Esophagus (tissue), 2 donors: Measurements from ENCODE around the gene MCAM. TPM values are rescaled to one million over a fixed set of nuclear protein-coding genes. Genes with fewer than 3 reads are reported as not detected.

ENCODE experiments used
- H3K27ac ChIP-seq, 2 donors: one replicate each; pipeline ENCODE4 v1.5.1; 2013; ENCODE audit warnings: low read depth in 2 of 2, mild to moderate bottlenecking in 2 of 2, inconsistent platforms in 1 of 2, low read length in 1 of 2, moderate library complexity in 1 of 2
- H3K27me3 ChIP-seq, 2 donors: one replicate each; pipeline ENCODE4 v1.6.1; 2013; ENCODE audit warnings: low read length in 2 of 2, control low read depth in 1 of 2, mild to moderate bottlenecking in 1 of 2; ENCODE audit not compliant: insufficient read depth in 2 of 2, control insufficient read depth in 1 of 2
- H3K36me3 ChIP-seq, 2 donors: one replicate each; pipeline ENCODE4 v1.6.1; 2013; ENCODE audit warnings: low read length in 1 of 2; ENCODE audit not compliant: control insufficient read depth in 2 of 2, insufficient read depth in 2 of 2
- H3K4me1 ChIP-seq, 2 donors: one replicate each; pipeline ENCODE4 v1.6.1; 2013; ENCODE audit warnings: low read length in 1 of 2; ENCODE audit not compliant: control insufficient read depth in 2 of 2, insufficient read depth in 2 of 2
- H3K4me3 ChIP-seq, 2 donors: one replicate each; pipeline ENCODE4 v1.5.1; 2013; ENCODE audit warnings: low read length in 2 of 2, mild to moderate bottlenecking in 2 of 2, low read depth in 1 of 2, moderate library complexity in 1 of 2
- H3K9me3 ChIP-seq, 2 donors: one replicate each; pipeline ENCODE4 v1.6.1; 2013; ENCODE audit warnings: mild to moderate bottlenecking in 2 of 2, low read depth in 1 of 2, low read length in 1 of 2, moderate library complexity in 1 of 2; ENCODE audit not compliant: control insufficient read depth in 2 of 2, insufficient read depth in 1 of 2
- WGBS, 2 donors: extraction: QIAGEN DNeasy Blood & Tissue Kit; methylation state at CpG; one replicate each; pipeline ENCODE4 v1.1.7; 2013; 5-methylcytosine and 5-hydroxymethylcytosine counted together
- polyA plus RNA-seq, 2 donors: library from polyadenylated mRNA; stranded (reverse); fragments of 200-250 nt; gene quantifications; one replicate each; pipeline ENCODE4 v1.2.3, GENCODE V29; 2013
- donor health status: healthy with polysubstance abuse.
- donor health status: Bipolar disorder and iron deficiency.

The MCAM gene
- polyA plus RNA-seq, 2 donors, result 10.3 to 34.4 TPM

DNA sequence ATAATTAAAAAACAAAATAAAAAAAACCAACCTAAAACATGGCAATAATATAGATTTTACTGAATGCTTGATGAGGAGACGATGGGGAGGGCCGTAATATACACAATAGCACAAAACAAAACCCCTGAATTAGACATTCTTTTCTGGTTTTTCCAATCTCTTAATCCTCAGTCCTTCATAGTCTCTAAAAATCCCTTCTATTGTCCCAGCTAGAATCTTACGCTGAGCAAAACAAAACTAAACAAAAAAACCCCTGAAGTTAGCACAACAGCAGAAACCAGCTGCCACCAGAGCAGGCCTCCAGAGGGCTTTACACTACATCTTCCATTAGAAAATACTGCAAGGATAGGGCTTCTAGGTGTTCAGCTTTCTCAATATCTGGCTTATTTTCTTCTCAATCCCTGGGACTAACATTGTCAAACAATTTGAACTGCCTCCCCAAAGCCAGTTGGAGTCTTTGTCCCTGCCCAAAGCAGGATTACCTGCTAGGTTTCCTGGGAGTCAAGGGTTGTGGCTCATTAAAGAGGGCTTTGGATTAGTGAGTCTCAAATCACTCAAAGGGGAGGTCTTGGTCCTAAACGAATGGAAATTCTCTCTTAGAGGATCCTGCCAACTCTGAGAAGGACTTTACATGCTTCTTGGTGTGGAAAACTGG, 15.3 kb upstream of the MCAM start:
- H3K36me3 ChIP-seq, result peaks cover 0 to 9% of the 10 kb centered on the region in 2 donors
- H3K27ac ChIP-seq, result no peak overlapping the region
- H3K9me3 ChIP-seq, result no peaks in the 10 kb centered on the region
- WGBS, 2 donors, result 79 to 80% methylated on average over 4 of the region's 4 CpGs
- H3K27me3 ChIP-seq, result no peaks in the 10 kb centered on the region
- peaks cover 8 to 18% of the 10 kb centered on the region in 2 donors for H3K4me1 ChIP-seq
- no peak overlapping the region for H3K4me3 ChIP-seq

DNA sequence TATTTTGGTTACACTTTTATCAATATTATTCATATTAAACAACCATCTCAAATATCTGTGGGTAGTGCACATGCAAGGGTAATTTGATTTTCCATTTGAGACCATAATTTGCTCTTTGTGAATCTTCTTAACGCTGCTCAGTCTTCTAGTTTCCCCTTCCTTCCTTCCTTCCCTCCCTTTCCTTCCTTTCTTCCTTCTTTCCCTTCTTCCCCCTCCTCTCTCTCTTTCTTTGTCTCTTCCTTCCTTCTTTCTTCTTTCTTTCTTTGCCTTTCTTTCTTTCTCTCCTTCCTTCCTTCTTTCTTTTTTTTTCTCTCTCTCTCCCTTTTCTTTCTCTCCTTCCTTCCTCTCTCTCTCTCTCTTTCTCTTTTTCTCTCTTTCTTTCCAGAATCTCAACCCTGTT, 13.3 kb upstream of the MCAM start:
- 67 to 70% methylated on average over 1 of the region's 1 CpG for WGBS, 2 donors
- H3K27me3 ChIP-seq, result no peaks in the 10 kb centered on the region
- no peaks in the 10 kb centered on the region for H3K9me3 ChIP-seq
- H3K36me3 ChIP-seq, result no peaks in the 10 kb centered on the region
- H3K4me1 ChIP-seq, result peaks cover 4 to 5% of the 10 kb centered on the region in 2 donors
- no peak overlapping the region for H3K4me3 ChIP-seq
- H3K27ac ChIP-seq, result no peak overlapping the region

GRCh38 chr11:119329320-119329719, 12.4 kb upstream of the MCAM start:
- no peaks in the 10 kb centered on the region for H3K9me3 ChIP-seq
- 62 to 69% methylated on average over 2 of the region's 2 CpGs for WGBS, 2 donors
- H3K4me3 ChIP-seq, result no peak overlapping the region
- no peak overlapping the region for H3K27ac ChIP-seq
- no peaks in the 10 kb centered on the region for H3K27me3 ChIP-seq
- H3K36me3 ChIP-seq, result no peaks in the 10 kb centered on the region
- no peaks in the 10 kb centered on the region for H3K4me1 ChIP-seq

- Histone ChIP-seq H3K9me3 (no peaks in the 10 kb centered on the region), H3K27ac (no peak overlapping the region), H3K27me3 (no peaks in the 10 kb centered on the region), H3K4me3 (no peak overlapping the region), H3K36me3 (no peaks in the 10 kb centered on the region), H3K4me1 (peaks cover 0 to 2% of the 10 kb centered on the region in 2 donors)
- 64 to 69% methylated on average over 4 of the region's 4 CpGs for WGBS, 2 donors
These were observed 7.3 kb upstream of the MCAM start for GRCh38 chr11:119324189-119324588.

DNA sequence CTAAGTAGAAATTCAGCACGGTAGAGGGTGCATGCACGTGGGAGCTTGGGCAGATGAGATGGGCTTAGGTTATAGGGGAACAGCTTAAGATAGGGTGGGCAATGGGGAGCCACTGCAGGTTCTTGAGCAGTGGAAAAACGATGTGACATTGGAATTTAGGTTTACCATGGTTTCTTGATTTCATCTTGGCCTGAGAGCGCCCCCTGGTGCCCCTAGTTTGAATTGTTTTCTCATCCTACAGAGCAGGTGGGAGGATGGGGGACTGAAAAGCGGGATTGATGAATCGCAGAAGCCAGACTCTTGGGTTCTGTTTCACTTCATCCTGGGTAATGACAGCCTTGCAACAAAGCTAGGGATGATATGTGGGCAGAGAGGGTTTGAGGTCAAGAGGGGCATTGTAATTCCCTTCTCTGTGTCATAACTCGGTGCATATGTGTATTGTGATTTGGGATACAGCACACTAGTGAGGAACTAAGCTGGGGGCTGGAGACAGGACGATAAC, 6.7 kb upstream of the MCAM start:
- Histone ChIP-seq H3K4me3 (no peak overlapping the region), H3K27ac (no peak overlapping the region), H3K9me3 (no peaks in the 10 kb centered on the region), H3K36me3 (no peaks in the 10 kb centered on the region), H3K27me3 (no peaks in the 10 kb centered on the region), H3K4me1 (peaks cover 0 to 3% of the 10 kb centered on the region in 2 donors)
- 17 to 20% methylated on average over 8 of the region's 8 CpGs for WGBS, 2 donors

DNA sequence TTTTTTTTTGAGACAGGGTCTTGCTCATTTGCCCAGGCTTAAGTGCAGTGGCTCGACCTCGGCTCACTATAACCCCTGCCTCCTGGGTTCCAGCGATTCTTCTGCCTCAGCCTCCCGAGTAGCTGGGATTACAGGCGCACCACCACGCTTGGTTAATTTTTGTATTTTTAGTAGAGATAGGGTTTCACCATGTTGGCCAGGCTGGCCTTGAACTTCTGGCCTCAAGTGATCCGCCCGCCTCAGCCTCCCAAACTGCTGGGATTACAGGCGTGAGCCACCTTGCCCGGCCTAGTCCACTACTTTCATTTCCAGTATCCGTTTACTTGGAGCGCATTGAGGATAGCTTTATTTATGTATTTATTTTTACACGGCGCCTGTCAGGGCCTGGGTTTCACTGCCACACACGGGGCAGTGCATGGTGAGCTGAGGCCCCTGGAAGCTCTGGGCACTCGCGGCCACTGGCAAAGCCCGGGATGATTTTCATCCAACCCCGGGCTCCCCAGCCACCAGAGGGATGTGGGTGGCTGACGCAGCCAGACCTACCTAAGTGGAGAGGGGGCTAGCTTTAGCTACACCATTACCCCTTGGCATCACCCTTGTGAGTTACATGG, 6.1 kb upstream of the MCAM start:
- 81 to 87% methylated on average over 20 of the region's 20 CpGs for WGBS, 2 donors
- Histone ChIP-seq H3K27ac (no peak overlapping the region), H3K4me1 (peaks cover 0 to 8% of the 10 kb centered on the region in 2 donors), H3K4me3 (no peak overlapping the region), H3K36me3 (no peaks in the 10 kb centered on the region), H3K9me3 (no peaks in the 10 kb centered on the region), H3K27me3 (no peaks in the 10 kb centered on the region)

DNA sequence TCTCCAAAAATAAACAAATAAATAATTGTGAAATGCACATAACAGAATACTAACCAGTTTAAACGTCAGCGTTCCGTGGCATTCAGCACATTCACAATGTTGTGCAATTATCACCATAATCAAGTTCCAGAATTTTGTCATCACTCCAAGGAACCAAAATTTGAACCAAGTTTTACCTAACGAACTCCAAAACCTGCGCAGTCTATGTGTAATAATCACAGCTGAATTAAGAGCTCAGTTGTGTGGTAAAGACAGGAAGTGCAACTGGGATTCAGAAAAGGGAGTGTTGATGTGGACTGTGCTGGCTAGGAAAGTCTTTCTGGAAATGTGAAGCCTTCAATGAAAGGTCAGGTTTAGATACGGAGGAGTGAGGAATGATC, 5.4 kb upstream of the MCAM start:
- WGBS, 2 donors, result 58 to 65% methylated on average over 6 of the region's 6 CpGs
- Histone ChIP-seq H3K27ac (peak overlapping the region in 1 of 2 donors; percentile 92), H3K27me3 (no peaks in the 10 kb centered on the region), H3K9me3 (no peaks in the 10 kb centered on the region), H3K36me3 (no peaks in the 10 kb centered on the region), H3K4me1 (peaks cover 0 to 10% of the 10 kb centered on the region in 2 donors), H3K4me3 (no peak overlapping the region)

DNA sequence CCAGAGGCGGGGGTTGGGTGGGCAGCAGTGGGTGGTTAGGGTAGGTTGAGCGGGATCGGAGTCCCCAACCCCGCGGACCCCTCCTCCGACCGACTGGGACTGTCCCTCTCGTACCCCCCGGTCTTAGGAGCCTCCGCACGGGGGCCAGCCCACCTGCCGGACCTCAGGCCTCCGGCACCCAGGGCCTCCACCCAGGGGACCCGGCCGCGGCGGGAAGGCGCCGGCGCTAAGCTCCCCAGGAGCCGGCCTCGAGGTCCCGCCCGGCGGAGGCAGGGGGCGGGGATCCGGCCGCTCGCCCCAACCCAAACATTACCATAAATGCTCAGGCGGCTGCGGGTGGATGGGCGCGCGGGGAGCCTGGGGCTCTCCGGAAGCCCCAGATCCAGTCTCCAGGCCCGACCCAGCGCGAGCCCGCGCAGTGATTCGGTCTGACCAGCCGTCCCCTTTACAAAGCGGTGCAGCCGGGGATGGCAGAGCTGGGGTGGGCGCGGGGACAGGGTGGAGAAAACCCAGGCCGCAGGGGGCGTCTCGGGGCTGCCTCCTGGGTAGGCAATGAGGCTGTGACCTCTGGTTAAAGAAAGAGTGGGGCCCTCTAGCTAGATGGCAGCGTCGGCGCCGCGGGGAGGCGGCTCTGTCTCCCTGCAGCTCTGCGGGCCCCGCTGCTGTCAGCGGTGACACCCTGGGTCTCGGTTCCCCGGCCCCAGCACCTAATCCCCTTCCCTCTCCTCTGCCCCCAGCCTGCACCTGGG, 4.0 kb upstream of the MCAM start:
- WGBS, 2 donors, result 3 to 4% methylated on average over 53 to 60 of the region's 60 CpGs
- Histone ChIP-seq H3K27me3 (no peaks in the 10 kb centered on the region), H3K4me3 (peak overlapping the region; percentile 41 to 49)

DNA sequence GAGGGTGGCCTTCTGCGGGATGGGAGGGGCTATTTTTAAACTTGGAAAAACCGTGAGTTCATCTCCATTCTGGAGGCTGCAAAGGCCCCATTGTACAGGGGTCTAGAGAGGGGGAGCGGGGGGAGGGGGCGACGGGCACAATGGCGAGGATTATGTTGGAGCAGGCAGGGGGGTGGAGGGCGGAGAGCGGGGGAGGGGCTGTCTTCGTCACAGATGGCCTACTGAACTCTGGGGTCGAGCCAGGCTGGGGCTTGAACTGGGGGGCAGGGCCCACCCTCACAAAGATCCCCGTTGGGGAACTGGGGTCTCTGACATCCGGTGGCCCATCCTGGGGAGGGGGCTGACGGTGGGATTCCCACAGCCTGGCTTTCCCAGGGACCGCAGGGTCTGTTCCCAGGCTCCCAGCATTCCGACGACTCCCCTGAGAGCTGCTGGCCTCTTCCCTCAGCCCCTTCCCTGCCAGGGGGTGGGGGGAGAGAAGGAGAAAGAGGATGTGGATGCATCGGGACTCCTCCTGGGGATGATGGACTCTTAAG, 3.4 kb upstream of the MCAM start:
- no peaks in the 10 kb centered on the region for H3K27me3 ChIP-seq
- H3K4me1 ChIP-seq, result peaks cover 6 to 24% of the 10 kb centered on the region in 2 donors

More for the DNA sequence above, 4.0 kb upstream of the MCAM start:
- Histone ChIP-seq H3K4me1 (peaks cover 5 to 18% of the 10 kb centered on the region in 2 donors), H3K36me3 (no peaks in the 10 kb centered on the region), H3K9me3 (no peaks in the 10 kb centered on the region), H3K27ac (peak overlapping the region; percentile 89 to 92)

More for the DNA sequence above, 3.4 kb upstream of the MCAM start:
- 47 to 51% methylated on average over 14 to 17 of the region's 17 CpGs for WGBS, 2 donors
- Histone ChIP-seq H3K27ac (peak overlapping the region; percentile 89 to 92), H3K4me3 (peak overlapping the region; percentile 41 to 49), H3K9me3 (no peaks in the 10 kb centered on the region), H3K36me3 (no peaks in the 10 kb centered on the region)
